ENCODE data around the gene TPST2. TPM values are rescaled to one million over a fixed set of nuclear protein-coding genes. Genes with fewer than 3 reads are reported as not detected.
A peak's percentile ranks its signal among the peaks of the same experiment; 100 is the strongest.

Gene TPST2
- total and polyA plus RNA-seq, 9 of the 15 experiments (the other 6 are each of a cell fraction or from before 2014, with no cell fraction given), result 14.2 to 123 (median 60.1) TPM

DNA sequence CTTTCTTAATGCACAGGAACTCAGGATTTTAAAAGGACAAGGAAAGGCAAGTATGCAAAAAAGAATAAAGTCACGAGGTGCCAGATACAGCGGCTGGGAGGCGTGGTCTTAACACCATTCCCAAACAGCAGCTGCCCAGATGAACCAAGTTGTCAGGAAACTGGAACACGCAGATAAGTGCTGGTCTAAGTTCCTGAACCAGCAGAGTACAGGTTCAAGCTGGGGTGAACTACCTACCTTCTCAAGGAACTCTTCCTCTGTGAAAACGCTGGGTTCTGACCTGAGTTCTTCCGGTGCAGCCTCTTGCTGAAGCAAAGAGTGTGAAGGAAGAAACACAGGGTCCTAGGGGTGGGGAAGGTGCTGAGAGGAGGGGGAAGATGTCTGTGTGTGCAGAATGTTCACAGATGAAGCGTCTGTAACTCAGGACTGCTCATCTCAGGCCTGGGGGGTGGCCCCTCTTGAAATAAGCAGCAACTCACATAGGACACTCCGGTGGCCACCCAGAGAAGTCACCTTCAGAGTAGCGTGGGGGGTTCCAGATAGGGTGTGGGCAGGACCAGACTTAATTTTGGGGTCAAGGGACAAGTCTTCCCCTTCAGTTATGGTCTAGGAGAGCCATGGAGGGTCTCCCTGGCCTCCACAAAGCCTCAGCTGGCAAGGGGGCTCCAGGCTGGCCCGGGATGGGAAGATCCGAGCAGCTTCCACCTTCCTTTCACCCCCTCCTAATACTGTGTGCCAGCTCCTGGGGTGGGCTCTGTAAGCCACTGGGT is 3.2 kb downstream of the TPST2 start (continued):
- TF ChIP-seq, protein P1, sequence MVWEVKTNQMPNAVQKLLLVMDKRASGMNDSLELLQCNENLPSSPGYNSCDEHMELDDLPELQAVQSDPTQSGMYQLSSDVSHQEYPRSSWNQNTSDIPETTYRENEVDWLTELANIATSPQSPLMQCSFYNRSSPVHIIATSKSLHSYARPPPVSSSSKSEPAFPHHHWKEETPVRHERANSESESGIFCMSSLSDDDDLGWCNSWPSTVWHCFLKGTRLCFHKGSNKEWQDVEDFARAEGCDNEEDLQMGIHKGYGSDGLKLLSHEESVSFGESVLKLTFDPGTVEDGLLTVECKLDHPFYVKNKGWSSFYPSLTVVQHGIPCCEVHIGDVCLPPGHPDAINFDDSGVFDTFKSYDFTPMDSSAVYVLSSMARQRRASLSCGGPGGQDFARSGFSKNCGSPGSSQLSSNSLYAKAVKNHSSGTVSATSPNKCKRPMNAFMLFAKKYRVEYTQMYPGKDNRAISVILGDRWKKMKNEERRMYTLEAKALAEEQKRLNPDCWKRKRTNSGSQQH (CRISPR knock-in tag; IDR thresholded peaks at IDR 0.05), result no peak
- TF ChIP-seq MAFK (IDR thresholded peaks at IDR 0.05; ENCODE audit: low read length), result no peak
- TF ChIP-seq IRF2 (CRISPR knock-in tag; IDR thresholded peaks at IDR 0.05), result no peak
- TF ChIP-seq RFX5 (IDR thresholded peaks at IDR 0.05; ENCODE audit: low read depth, low read length), result no peak
- no peak for TF ChIP-seq ZNF282 (CRISPR knock-in tag; IDR thresholded peaks at IDR 0.05)
- TF ChIP-seq RCOR1 (IDR thresholded peaks at IDR 0.05; ENCODE audit: borderline replicate concordance in 1 of 2, low read depth in 2 of 2, low read length in 2 of 2), result no peak
- TF ChIP-seq SIN3A (IDR thresholded peaks at IDR 0.05; ENCODE audit: borderline replicate concordance in 2 of 2, control insufficient read depth in 1 of 2, low read depth in 2 of 2, low read length in 2 of 2), result 0 out of 4 replicates have a peak, but pooled peaks of 1 of the 2 experiments have one; percentile 26
- TF ChIP-seq SETDB1 (IDR thresholded peaks at IDR 0.05; ENCODE audit: low read length), result no peak
- TF ChIP-seq HNRNPK (IDR thresholded peaks at IDR 0.05; ENCODE audit: low read depth, low read length, poor library complexity, severe bottlenecking), result no peak
- no peak for TF ChIP-seq ZNF24 (IDR thresholded peaks at IDR 0.05)
- TF ChIP-seq, protein P2, sequence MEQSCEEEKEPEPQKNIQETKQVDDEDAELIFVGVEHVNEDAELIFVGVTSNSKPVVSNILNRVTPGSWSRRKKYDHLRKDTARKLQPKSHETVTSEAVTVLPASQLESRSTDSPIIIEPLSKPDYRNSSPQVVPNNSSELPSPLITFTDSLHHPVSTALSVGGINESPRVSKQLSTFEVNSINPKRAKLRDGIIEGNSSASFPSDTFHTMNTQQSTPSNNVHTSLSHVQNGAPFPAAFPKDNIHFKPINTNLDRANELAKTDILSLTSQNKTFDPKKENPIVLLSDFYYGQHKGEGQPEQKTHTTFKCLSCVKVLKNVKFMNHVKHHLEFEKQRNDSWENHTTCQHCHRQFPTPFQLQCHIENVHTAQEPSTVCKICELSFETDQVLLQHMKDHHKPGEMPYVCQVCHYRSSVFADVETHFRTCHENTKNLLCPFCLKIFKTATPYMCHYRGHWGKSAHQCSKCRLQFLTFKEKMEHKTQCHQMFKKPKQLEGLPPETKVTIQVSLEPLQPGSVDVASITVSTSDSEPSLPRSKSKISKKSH (CRISPR knock-in tag; IDR thresholded peaks at IDR 0.05), result no peak
- TF ChIP-seq, protein P3, sequence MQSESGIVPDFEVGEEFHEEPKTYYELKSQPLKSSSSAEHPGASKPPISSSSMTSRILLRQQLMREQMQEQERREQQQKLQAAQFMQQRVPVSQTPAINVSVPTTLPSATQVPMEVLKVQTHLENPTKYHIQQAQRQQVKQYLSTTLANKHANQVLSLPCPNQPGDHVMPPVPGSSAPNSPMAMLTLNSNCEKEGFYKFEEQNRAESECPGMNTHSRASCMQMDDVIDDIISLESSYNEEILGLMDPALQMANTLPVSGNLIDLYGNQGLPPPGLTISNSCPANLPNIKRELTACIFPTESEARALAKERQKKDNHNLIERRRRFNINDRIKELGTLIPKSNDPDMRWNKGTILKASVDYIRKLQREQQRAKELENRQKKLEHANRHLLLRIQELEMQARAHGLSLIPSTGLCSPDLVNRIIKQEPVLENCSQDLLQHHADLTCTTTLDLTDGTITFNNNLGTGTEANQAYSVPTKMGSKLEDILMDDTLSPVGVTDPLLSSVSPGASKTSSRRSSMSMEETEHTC (IDR thresholded peaks at IDR 0.05), result no peak
- TF ChIP-seq, protein P4, sequence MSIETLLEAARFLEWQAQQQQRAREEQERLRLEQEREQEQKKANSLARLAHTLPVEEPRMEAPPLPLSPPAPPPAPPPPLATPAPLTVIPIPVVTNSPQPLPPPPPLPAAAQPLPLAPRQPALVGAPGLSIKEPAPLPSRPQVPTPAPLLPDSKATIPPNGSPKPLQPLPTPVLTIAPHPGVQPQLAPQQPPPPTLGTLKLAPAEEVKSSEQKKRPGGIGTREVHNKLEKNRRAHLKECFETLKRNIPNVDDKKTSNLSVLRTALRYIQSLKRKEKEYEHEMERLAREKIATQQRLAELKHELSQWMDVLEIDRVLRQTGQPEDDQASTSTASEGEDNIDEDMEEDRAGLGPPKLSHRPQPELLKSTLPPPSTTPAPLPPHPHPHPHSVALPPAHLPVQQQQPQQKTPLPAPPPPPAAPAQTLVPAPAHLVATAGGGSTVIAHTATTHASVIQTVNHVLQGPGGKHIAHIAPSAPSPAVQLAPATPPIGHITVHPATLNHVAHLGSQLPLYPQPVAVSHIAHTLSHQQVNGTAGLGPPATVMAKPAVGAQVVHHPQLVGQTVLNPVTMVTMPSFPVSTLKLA (conservative IDR thresholded peaks at IDR 0.05), result peak; percentile 15 to 44; a peak in 1 of 4 replicates
- TF ChIP-seq ZFP36 (IDR thresholded peaks at IDR 0.05; ENCODE audit: low read depth, low read length, partially characterized antibody), result no peak
- TF ChIP-seq, protein P5, sequence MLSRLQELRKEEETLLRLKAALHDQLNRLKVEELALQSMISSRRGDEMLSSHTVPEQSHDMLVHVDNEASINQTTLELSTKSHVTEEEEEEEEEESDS (CRISPR knock-in tag; IDR thresholded peaks at IDR 0.05), result no peak
- TF ChIP-seq GTF2A2 (tag; IDR thresholded peaks at IDR 0.05), result no peak
- TF ChIP-seq, protein P6, sequence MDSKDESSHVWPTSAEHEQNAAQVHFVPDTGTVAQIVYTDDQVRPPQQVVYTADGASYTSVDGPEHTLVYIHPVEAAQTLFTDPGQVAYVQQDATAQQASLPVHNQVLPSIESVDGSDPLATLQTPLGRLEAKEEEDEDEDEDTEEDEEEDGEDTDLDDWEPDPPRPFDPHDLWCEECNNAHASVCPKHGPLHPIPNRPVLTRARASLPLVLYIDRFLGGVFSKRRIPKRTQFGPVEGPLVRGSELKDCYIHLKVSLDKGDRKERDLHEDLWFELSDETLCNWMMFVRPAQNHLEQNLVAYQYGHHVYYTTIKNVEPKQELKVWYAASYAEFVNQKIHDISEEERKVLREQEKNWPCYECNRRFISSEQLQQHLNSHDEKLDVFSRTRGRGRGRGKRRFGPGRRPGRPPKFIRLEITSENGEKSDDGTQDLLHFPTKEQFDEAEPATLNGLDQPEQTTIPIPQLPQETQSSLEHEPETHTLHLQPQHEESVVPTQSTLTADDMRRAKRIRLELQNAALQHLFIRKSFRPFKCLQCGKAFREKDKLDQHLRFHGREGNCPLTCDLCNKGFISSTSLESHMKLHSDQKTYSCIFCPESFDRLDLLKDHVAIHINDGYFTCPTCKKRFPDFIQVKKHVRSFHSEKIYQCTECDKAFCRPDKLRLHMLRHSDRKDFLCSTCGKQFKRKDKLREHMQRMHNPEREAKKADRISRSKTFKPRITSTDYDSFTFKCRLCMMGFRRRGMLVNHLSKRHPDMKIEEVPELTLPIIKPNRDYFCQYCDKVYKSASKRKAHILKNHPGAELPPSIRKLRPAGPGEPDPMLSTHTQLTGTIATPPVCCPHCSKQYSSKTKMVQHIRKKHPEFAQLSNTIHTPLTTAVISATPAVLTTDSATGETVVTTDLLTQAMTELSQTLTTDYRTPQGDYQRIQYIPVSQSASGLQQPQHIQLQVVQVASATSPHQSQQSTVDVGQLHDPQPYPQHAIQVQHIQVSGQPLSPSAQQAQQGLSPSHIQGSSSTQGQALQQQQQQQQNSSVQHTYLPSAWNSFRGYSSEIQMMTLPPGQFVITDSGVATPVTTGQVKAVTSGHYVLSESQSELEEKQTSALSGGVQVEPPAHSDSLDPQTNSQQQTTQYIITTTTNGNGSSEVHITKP (IDR thresholded peaks at IDR 0.05; ENCODE audit: partially characterized antibody), result peak; percentile 83
